H9 (cell line): ENCODE results near the gene GP2. TPM values are rescaled to one million over a fixed set of nuclear protein-coding genes. Genes with fewer than 3 reads are reported as not detected.

Experiments used
- DNase-seq: peaks from one replicate; pipeline ENCODE4 v3.0.0-alpha.2; 2017
- H2AFZ ChIP-seq: one replicate; pipeline ENCODE4 v1.6.1; 2013; ENCODE audit warnings: mild to moderate bottlenecking, low read length, control low read depth, moderate library complexity
- H2AK5ac ChIP-seq: 2 replicates; pipeline ENCODE4 v1.6.1; 2013; ENCODE audit warnings: low read length, control low read depth, mixed read lengths; ENCODE audit not compliant: insufficient read length
- H2BK120ac ChIP-seq: one replicate; pipeline ENCODE4 v1.6.1; 2013; ENCODE audit warnings: low read depth, mild to moderate bottlenecking, low read length, control low read depth, inconsistent platforms; ENCODE audit not compliant: poor library complexity, severe bottlenecking
- H2BK12ac ChIP-seq: 2 replicates; pipeline ENCODE4 v1.6.1; 2013; ENCODE audit warnings: low read length, control low read depth, mixed read lengths, low read depth; ENCODE audit not compliant: insufficient read length
- H2BK15ac ChIP-seq: 2 replicates; pipeline ENCODE4 v1.6.1; 2013; ENCODE audit warnings: low read depth, low read length, control low read depth
- H2BK20ac ChIP-seq: one replicate; pipeline ENCODE4 v1.6.1; 2013; ENCODE audit warnings: low read depth, mild to moderate bottlenecking, low read length, control low read depth, inconsistent platforms; ENCODE audit not compliant: poor library complexity, severe bottlenecking
- H2BK5ac ChIP-seq: 2 replicates; pipeline ENCODE4 v1.6.1; 2013; ENCODE audit warnings: low read length, control low read depth, mixed read lengths; ENCODE audit not compliant: insufficient read length
- H3K14ac ChIP-seq: 2 replicates; pipeline ENCODE4 v1.6.1; 2013; ENCODE audit warnings: low read length, control low read depth; ENCODE audit not compliant: insufficient read depth
- H3K18ac ChIP-seq: 2 replicates; pipeline ENCODE4 v1.6.1; 2013; ENCODE audit warnings: low read depth, mild to moderate bottlenecking, mixed read lengths, low read length, control low read depth; ENCODE audit not compliant: insufficient read length
- H3K23ac ChIP-seq: 2 replicates; pipeline ENCODE4 v1.6.1; 2013; ENCODE audit warnings: low read length, control low read depth, mixed read lengths, low read depth; ENCODE audit not compliant: insufficient read length
- H3K23me2 ChIP-seq: 2 replicates; pipeline ENCODE4 v1.6.1; 2013; ENCODE audit warnings: low read depth, mild to moderate bottlenecking, mixed read lengths, low read length, control low read depth; ENCODE audit not compliant: insufficient read length, poor library complexity, severe bottlenecking
- H3K27ac ChIP-seq: 2 replicates; pipeline ENCODE4 v1.5.1; 2013; ENCODE audit warnings: low read length, control low read depth, mixed read lengths, low read depth; ENCODE audit not compliant: insufficient read length
- H3K27me3 ChIP-seq: 2 replicates; pipeline ENCODE4 v1.6.1; 2013; ENCODE audit warnings: low read length, control low read depth, inconsistent platforms; ENCODE audit not compliant: insufficient read depth
- H3K4ac ChIP-seq: 2 replicates; pipeline ENCODE4 v1.6.1; 2013; ENCODE audit warnings: low read depth, mild to moderate bottlenecking, control low read depth, inconsistent platforms, low read length, moderate library complexity
- H3K4me1 ChIP-seq: 2 replicates; pipeline ENCODE4 v1.6.1; 2013; ENCODE audit warnings: low read length, control low read depth, inconsistent platforms; ENCODE audit not compliant: insufficient read depth
- H3K4me2 ChIP-seq: 2 replicates; pipeline ENCODE4 v1.6.1; 2013; ENCODE audit warnings: low read length, control low read depth, mixed read lengths; ENCODE audit not compliant: insufficient read length, insufficient read depth
- H3K56ac ChIP-seq: 2 replicates; pipeline ENCODE4 v1.6.1; 2013; ENCODE audit warnings: low read depth, mild to moderate bottlenecking, mixed read lengths, low read length, control low read depth; ENCODE audit not compliant: insufficient read length
- H3K79me1 ChIP-seq: 2 replicates; pipeline ENCODE4 v1.6.1; 2013; ENCODE audit warnings: low read depth, mild to moderate bottlenecking, moderate library complexity, low read length, control low read depth, inconsistent platforms; ENCODE audit not compliant: insufficient read depth, poor library complexity, severe bottlenecking
- H3K79me2 ChIP-seq: 2 replicates; pipeline ENCODE4 v1.6.1; 2013; ENCODE audit warnings: low read length, control low read depth, inconsistent platforms; ENCODE audit not compliant: insufficient read depth
- H3K9ac ChIP-seq: 2 replicates; pipeline ENCODE4 v1.6.1; 2013; ENCODE audit warnings: low read length, control low read depth, mixed read lengths; ENCODE audit not compliant: insufficient read length; ENCODE audit errors: extremely low read depth
- H3K9me3 ChIP-seq: one replicate; pipeline ENCODE4 v1.6.1; 2013; ENCODE audit warnings: low read depth, low read length, inconsistent platforms; ENCODE audit not compliant: control insufficient read depth
- H3T11ph ChIP-seq: one replicate; pipeline ENCODE4 v1.6.1; 2013; ENCODE audit warnings: mild to moderate bottlenecking, low read length, control low read depth, inconsistent platforms
- H4K20me1 ChIP-seq: one replicate; pipeline ENCODE4 v1.6.1; 2013; ENCODE audit not compliant: control insufficient read depth, insufficient read length, insufficient read depth
- H4K5ac ChIP-seq: 2 replicates; pipeline ENCODE4 v1.6.1; 2013; ENCODE audit warnings: low read depth, mild to moderate bottlenecking, mixed read lengths, low read length, control low read depth; ENCODE audit not compliant: insufficient read length
- H4K8ac ChIP-seq: replicated peaks from 2 replicates; pipeline ENCODE4 v1.6.1; 2013; ENCODE audit warnings: low read length, control low read depth, mixed read lengths, low read depth; ENCODE audit not compliant: insufficient read length
- H4K91ac ChIP-seq: 2 replicates; pipeline ENCODE4 v1.6.1; 2013; ENCODE audit warnings: low read depth, mild to moderate bottlenecking, moderate library complexity, mixed read lengths, low read length, control low read depth; ENCODE audit not compliant: insufficient read length
- H3K27ac Mint-ChIP-seq, 3 experiments: 2 replicates in 2 of 3; 3 replicates in 1 of 3; pipeline ENCODE4 v1.8.0; 2020 to 2021; ENCODE audit warnings: mixed read lengths in 3 of 3, mild to moderate bottlenecking in 1 of 3, moderate library complexity in 1 of 3
- H3K27me3 Mint-ChIP-seq: 2 replicates; pipeline ENCODE4 v1.8.0; 2021; ENCODE audit warnings: low read depth, mild to moderate bottlenecking, moderate library complexity, mixed read lengths
- H3K36me3 Mint-ChIP-seq, 3 experiments: 2 replicates in 2 of 3; 3 replicates in 1 of 3; pipeline ENCODE4 v1.8.0; 2020 to 2021; ENCODE audit warnings: low read depth in 3 of 3, mixed read lengths in 3 of 3; ENCODE audit not compliant: insufficient read depth in 1 of 3
- H3K4me1 Mint-ChIP-seq, 2 experiments: 2 replicates each; pipeline ENCODE4 v1.8.0; 2020; ENCODE audit warnings: mixed read lengths in 2 of 2
- H3K4me3 Mint-ChIP-seq, 2 experiments: 2 replicates in 1 of 2; 3 replicates in 1 of 2; pipeline ENCODE4 v1.8.0; 2020 to 2021; ENCODE audit warnings: mild to moderate bottlenecking in 2 of 2, mixed read lengths in 2 of 2, moderate library complexity in 1 of 2
- H3K9me3 Mint-ChIP-seq, 2 experiments: 2 replicates in 1 of 2; 3 replicates in 1 of 2; pipeline ENCODE4 v1.8.0; 2020; ENCODE audit warnings: mild to moderate bottlenecking in 2 of 2, mixed read lengths in 2 of 2, moderate library complexity in 1 of 2
- WGBS: extraction: QIAGEN DNeasy Blood & Tissue Kit; methylation state at CpG from one replicate; pipeline ENCODE4 v1.1.7; 2013; ENCODE audit warnings: missing lambda C conversion rate, low lambda C conversion rate, mixed read lengths; ENCODE audit not compliant: insufficient read length; ENCODE audit errors: extremely low coverage; 5-methylcytosine and 5-hydroxymethylcytosine counted together
- total RNA-seq: library from RNA; stranded (reverse); gene quantifications from 2 replicates; pipeline ENCODE4 v1.2.1, GENCODE V29; 2021
- TF ChIP-seq, protein P1 (sequence below): fragments of 200-600 bp; sonication (generic); conservative IDR thresholded peaks from 3 replicates; pipeline ENCODE4 v1.8.0; 2021; ENCODE audit warnings: antibody characterized with exemption, mild to moderate bottlenecking

Gene GP2
- total RNA-seq, 1 experiment from 2014 or later = not detected

DNA sequence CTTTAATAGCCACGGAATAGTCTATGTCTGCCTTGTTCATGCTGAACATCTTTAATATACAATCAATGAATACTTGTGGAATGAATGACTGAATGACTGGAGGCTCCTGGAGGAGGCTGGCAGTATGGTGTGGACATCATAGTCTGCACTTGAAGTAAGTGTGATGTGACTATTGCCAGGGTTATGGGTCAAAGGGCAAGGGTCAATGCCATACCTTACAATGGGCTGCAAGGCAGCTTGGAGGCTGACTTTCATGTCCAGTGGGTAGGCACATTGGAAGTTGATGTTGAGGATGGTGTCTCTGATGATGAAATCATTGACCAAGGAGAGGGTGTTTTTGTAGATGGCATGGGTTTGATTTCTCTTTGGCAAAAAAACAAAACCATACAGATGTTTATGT, 7.9 kb downstream of the GP2 start:
- WGBS = no CpG with 5 or more reads among the region's 1 CpG
- Histone ChIP-seq H4K8ac (no peak overlapping the region), H3K4me2 (no peak overlapping the region), H3K23ac (no peak overlapping the region), H3T11ph (no peak overlapping the region), H4K91ac (no peak overlapping the region), H3K9me3 (no peaks in the 10 kb centered on the region), H2AK5ac (no peak overlapping the region), H3K4me1 (peaks cover 6% of the 10 kb centered on the region), H2BK5ac (no peak overlapping the region), H3K4ac (no peak overlapping the region), H3K27ac (no peak overlapping the region), H3K27me3 (no peaks in the 10 kb centered on the region), H3K23me2 (no peaks in the 10 kb centered on the region), H4K20me1 (peaks cover 3% of the 10 kb centered on the region), H2BK15ac (no peak overlapping the region), H2BK20ac (no peak overlapping the region), H3K56ac (no peak overlapping the region), H3K18ac (no peak overlapping the region), H3K79me2 (no peaks in the 10 kb centered on the region), H4K5ac (no peak overlapping the region), H2BK120ac (no peak overlapping the region), H2BK12ac (no peak overlapping the region), H3K14ac (no peak overlapping the region), H2AFZ (no peak overlapping the region), H3K9ac (no peak overlapping the region), H3K79me1 (no peaks in the 10 kb centered on the region)
- Mint-ChIP-seq H3K27ac (no peak overlapping the region), H3K36me3 (no peaks in the 10 kb centered on the region), H3K4me3 (no peak overlapping the region), H3K9me3 (no peaks in the 10 kb centered on the region; a peak in 1 of 5 replicates), H3K4me1 (peaks cover 11 to 12% of the 10 kb centered on the region in 2 experiments; a peak in 3 of 4 replicates), H3K27me3 (peaks cover 17% of the 10 kb centered on the region)
- TF ChIP-seq, protein P1, sequence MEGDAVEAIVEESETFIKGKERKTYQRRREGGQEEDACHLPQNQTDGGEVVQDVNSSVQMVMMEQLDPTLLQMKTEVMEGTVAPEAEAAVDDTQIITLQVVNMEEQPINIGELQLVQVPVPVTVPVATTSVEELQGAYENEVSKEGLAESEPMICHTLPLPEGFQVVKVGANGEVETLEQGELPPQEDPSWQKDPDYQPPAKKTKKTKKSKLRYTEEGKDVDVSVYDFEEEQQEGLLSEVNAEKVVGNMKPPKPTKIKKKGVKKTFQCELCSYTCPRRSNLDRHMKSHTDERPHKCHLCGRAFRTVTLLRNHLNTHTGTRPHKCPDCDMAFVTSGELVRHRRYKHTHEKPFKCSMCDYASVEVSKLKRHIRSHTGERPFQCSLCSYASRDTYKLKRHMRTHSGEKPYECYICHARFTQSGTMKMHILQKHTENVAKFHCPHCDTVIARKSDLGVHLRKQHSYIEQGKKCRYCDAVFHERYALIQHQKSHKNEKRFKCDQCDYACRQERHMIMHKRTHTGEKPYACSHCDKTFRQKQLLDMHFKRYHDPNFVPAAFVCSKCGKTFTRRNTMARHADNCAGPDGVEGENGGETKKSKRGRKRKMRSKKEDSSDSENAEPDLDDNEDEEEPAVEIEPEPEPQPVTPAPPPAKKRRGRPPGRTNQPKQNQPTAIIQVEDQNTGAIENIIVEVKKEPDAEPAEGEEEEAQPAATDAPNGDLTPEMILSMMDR = no peak
- DNase-seq = no peak
